WTC11 (cell line): ENCODE data around the gene TMEM181. TPM values are rescaled to one million over a fixed set of nuclear protein-coding genes. Genes with fewer than 3 reads are reported as not detected.

Experiments
- ATAC-seq: fragments of 200-7000 bp; cut with Tn5 transposase; 2 replicates; pipeline ENCODE4 v1.10.0; 2021; ENCODE audit warnings: mild to moderate bottlenecking, moderate library complexity
- CTCF ChIA-PET: fragments of 300-600 bp; sonication (Branson Sonifier 250); formaldehyde crosslinking; loops from one replicate; lab custom pipeline; 2021; ENCODE audit warnings: antibody characterized with exemption; lab: Charles Lee
- POLR2A ChIA-PET: fragments of 350-600 bp; sonication (Branson Sonifier 250); formaldehyde crosslinking; loops from one replicate; lab custom pipeline; 2021; ENCODE audit warnings: antibody characterized with exemption; lab: Charles Lee
- DNase-seq: peaks from one replicate; pipeline ENCODE4 v3.0.0; 2021; ENCODE audit warnings: low spot score
- H3K27ac Mint-ChIP-seq: 2 replicates; pipeline ENCODE4 v1.8.0; 2021; ENCODE audit warnings: mixed read lengths
- H3K27me3 Mint-ChIP-seq: 2 replicates; pipeline ENCODE4 v1.8.0; 2021; ENCODE audit warnings: low read depth, mild to moderate bottlenecking, moderate library complexity, mixed read lengths
- H3K36me3 Mint-ChIP-seq: 2 replicates; pipeline ENCODE4 v1.8.0; 2021; ENCODE audit warnings: mixed read lengths
- H3K4me1 Mint-ChIP-seq: 2 replicates; pipeline ENCODE4 v1.8.0; 2022; ENCODE audit warnings: mixed read lengths
- H3K4me3 Mint-ChIP-seq: 2 replicates; pipeline ENCODE4 v1.8.0; 2021; ENCODE audit warnings: mild to moderate bottlenecking, moderate library complexity, mixed read lengths
- H3K9me3 Mint-ChIP-seq: 2 replicates; pipeline ENCODE4 v1.8.0; 2021; ENCODE audit warnings: mixed read lengths
- AFF4 ChIP-seq: sonication (generic); formaldehyde crosslinking; IDR thresholded peaks from 2 replicates; pipeline ENCODE4 v1.8.1; 2023; ENCODE audit warnings: mild to moderate bottlenecking, missing genetic modification reagents, borderline replicate concordance
- AR ChIP-seq: fragments of 250-450 bp; sonication (Bioruptor Pico); IDR thresholded peaks from 2 replicates; pipeline ENCODE4 v1.9.0; 2021; ENCODE audit warnings: mild to moderate bottlenecking
- ATF2 ChIP-seq: sonication (generic); formaldehyde crosslinking; IDR thresholded peaks from 2 replicates; pipeline ENCODE4 v1.8.1; 2022; ENCODE audit warnings: low read depth, missing genetic modification reagents, borderline replicate concordance
- CTCF ChIP-seq: fragments of 200-600 bp; IDR thresholded peaks from 2 replicates; pipeline ENCODE4 v1.8.0; 2022; ENCODE audit warnings: antibody characterized with exemption
- FOXK1 ChIP-seq: sonication (generic); formaldehyde crosslinking; IDR thresholded peaks from 2 replicates; pipeline ENCODE4 v1.8.0; 2022; ENCODE audit warnings: mild to moderate bottlenecking, moderate library complexity, missing genetic modification reagents
- GTF2I ChIP-seq: fragments of 250-450 bp; sonication (Bioruptor Pico); conservative IDR thresholded peaks from 2 replicates; pipeline ENCODE4 v1.4.0; 2021; ENCODE audit warnings: mild to moderate bottlenecking
- KAT7 ChIP-seq: sonication (generic); formaldehyde crosslinking; IDR thresholded peaks from 2 replicates; pipeline ENCODE4 v1.8.1; 2023; ENCODE audit warnings: missing genetic modification reagents, mild to moderate bottlenecking, borderline replicate concordance
- MLX ChIP-seq: sonication (generic); formaldehyde crosslinking; IDR thresholded peaks from 2 replicates; pipeline ENCODE4 v1.8.1; 2023; ENCODE audit warnings: mild to moderate bottlenecking, missing genetic modification reagents, moderate library complexity
- NR3C1 ChIP-seq: sonication (generic); formaldehyde crosslinking; conservative IDR thresholded peaks from 2 replicates; pipeline ENCODE4 v1.8.1; 2023; ENCODE audit warnings: low read depth, mild to moderate bottlenecking, missing genetic modification reagents
- SP1 ChIP-seq: sonication (generic); formaldehyde crosslinking; conservative IDR thresholded peaks from 2 replicates; pipeline ENCODE4 v1.8.1; 2022; ENCODE audit warnings: missing genetic modification reagents
- ZBTB21 ChIP-seq: sonication (generic); formaldehyde crosslinking; IDR thresholded peaks from 2 replicates; pipeline ENCODE4 v1.8.1; 2023; ENCODE audit warnings: mild to moderate bottlenecking, missing genetic modification reagents, borderline replicate concordance
- ZSCAN18 ChIP-seq: fragments of 250-450 bp; sonication (Bioruptor Pico); IDR thresholded peaks from 2 replicates; pipeline ENCODE4 v2.1.2; 2022; ENCODE audit warnings: mild to moderate bottlenecking, moderate library complexity
- total RNA-seq: library from RNA; stranded (reverse); gene quantifications from 3 replicates; pipeline ENCODE4 v1.2.3, GENCODE V29; 2021

The TMEM181 gene
- total RNA-seq, 1 experiment from 2014 or later: 18.8 TPM

GRCh38 chr6:158565122-158565429 is 5.2 kb downstream of the TMEM181 start:
- DNase-seq (no peak), ATAC-seq (no peak)
- Mint-ChIP-seq H3K9me3 (no peaks in the 10 kb centered on the region), H3K27me3 (no peaks in the 10 kb centered on the region), H3K36me3 (peaks cover 3% of the 10 kb centered on the region; the same call in 1 of the 2 replicates), H3K27ac (peak overlapping the region; percentile 79; the same call in 1 of the 2 replicates), H3K4me1 (peaks cover 42% of the 10 kb centered on the region), H3K4me3 (no peak overlapping the region)
- ChIA-PET POLR2A (no interaction called here), CTCF (interaction anchor here (1.2 to 2.3 kb wide), 5 partner anchors 13 to 351 kb away, joined by 3 to 9 read pairs (median 6); no protein-coding TSS in a partner anchor)
- TF ChIP-seq ATF2: no peak

GRCh38 chr6:158565482-158566040 is 5.7 kb downstream of the TMEM181 start:
- ChIA-PET CTCF (interaction anchor here (1.2 to 2.3 kb wide), 5 partner anchors 13 to 351 kb away, joined by 3 to 9 read pairs (median 6); no protein-coding TSS in a partner anchor), POLR2A (no interaction called here)
- no peak for DNase-seq
- no peaks in the 10 kb centered on the region for H3K27me3 Mint-ChIP-seq
- no peak overlapping the region for H3K4me3 Mint-ChIP-seq
- peak overlapping the region; percentile 79 for H3K27ac Mint-ChIP-seq
- H3K9me3 Mint-ChIP-seq: no peaks in the 10 kb centered on the region
- peaks cover 3% of the 10 kb centered on the region; the same call in 1 of the 2 replicates for H3K36me3 Mint-ChIP-seq
- ATAC-seq: peak; percentile 29; the same call in 1 of the 2 replicates
- peaks cover 42% of the 10 kb centered on the region for H3K4me1 Mint-ChIP-seq
- TF ChIP-seq GTF2I (CRISPR knock-in tag) (no peak), SP1 (no peak), FOXK1 (CRISPR knock-in tag) (no peak), AFF4 (CRISPR knock-in tag) (no peak), CTCF (no peak), MLX (CRISPR knock-in tag) (no peak), NR3C1 (CRISPR knock-in tag) (no peak), ZSCAN18 (CRISPR knock-in tag) (no peak), ZBTB21 (CRISPR knock-in tag) (no peak), AR (CRISPR knock-in tag) (no peak), KAT7 (CRISPR knock-in tag) (no peak)
